GM12892 (cell line): ENCODE data around the gene SOX5.

Experiments
- POLR2A ChIP-seq: IDR thresholded peaks from 2 replicates; pipeline ENCODE4 v1.6.1; 2011; ENCODE audit warnings: low read depth, low read length, control low read depth
- POLR2AphosphoS5 ChIP-seq: IDR thresholded peaks from 2 replicates; pipeline ENCODE4 v1.6.1; 2011; ENCODE audit warnings: low read depth, low read length, control low read depth
- TAF1 ChIP-seq: IDR thresholded peaks from 2 replicates; pipeline ENCODE4 v1.6.1; 2011; ENCODE audit warnings: low read depth, mild to moderate bottlenecking, control low read depth, low read length, borderline replicate concordance

DNA sequence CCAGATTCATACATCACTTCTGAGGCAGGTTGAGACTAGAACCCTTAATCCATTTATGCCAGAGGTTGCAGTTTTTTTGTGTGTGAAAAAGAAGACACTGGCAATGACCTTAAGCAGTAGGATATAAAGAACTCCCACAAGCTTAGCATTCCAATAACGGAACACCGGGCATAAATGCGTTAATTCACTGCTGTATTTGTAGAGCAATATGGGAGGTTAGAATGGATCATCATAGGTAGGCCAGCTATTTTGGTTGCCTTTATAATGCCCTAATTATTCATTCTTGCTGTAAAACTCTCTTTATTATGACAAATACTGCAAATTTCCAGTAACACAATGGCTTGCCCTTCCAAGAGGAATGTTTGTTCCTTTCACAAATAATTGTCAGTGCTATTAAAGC lies 322.7 kb downstream of the SOX5 start:
- TF ChIP-seq POLR2A (no peak), POLR2AphosphoS5 (no peak), TAF1 (no peak)
